GM21786 (cell line): ENCODE measurements around the gene RUSF1.
"Not testable (repeated sequence)": the region's sequence is repeated elsewhere in the genome, so short reads cannot be mapped to it uniquely, and the experiment has no call there.

Experiments used
- ATAC-seq: cut with Tn5 transposase; IDR thresholded peaks from one replicate; pipeline ENCODE4 v1.9.1; 2021; ENCODE audit not compliant: unreplicated experiment

The RUSF1 gene

GRCh38 chr16:31507929-31508705 lies at the start of gene RUSF1:
Gene RUSF1, minus strand, starts transcription at chr16:31508391. Its CDS starts 18 bp downstream, at chr16:31508373.
- ATAC-seq: peak; percentile 83

GRCh38 chr16:31542763-31543162 lies 34.6 kb upstream of the RUSF1 start:
- ATAC-seq: no peak

GRCh38 chr16:31539762-31540161 lies 31.6 kb upstream of the RUSF1 start:
- not testable (repeated sequence) for ATAC-seq

GRCh38 chr16:31538243-31538598 lies 30.0 kb upstream of the RUSF1 start:
- ATAC-seq: not testable (repeated sequence)

GRCh38 chr16:31537362-31538242 lies 29.4 kb upstream of the RUSF1 start:
- ATAC-seq: no peak

- no peak for ATAC-seq
These were observed 28.7 kb upstream of the RUSF1 start for GRCh38 chr16:31536804-31537361.

GRCh38 chr16:31535737-31536136 lies 27.5 kb upstream of the RUSF1 start:
- ATAC-seq: no peak

- ATAC-seq: no peak
These were observed 24.7 kb upstream of the RUSF1 start for GRCh38 chr16:31532896-31533295.

- ATAC-seq: no peak
These were observed 23.9 kb upstream of the RUSF1 start for GRCh38 chr16:31532120-31532519.

- no peak for ATAC-seq
These were observed 22.9 kb upstream of the RUSF1 start for GRCh38 chr16:31531096-31531495.

- ATAC-seq: no peak
These were observed 22.2 kb upstream of the RUSF1 start for GRCh38 chr16:31530405-31530804.

GRCh38 chr16:31529937-31530312 lies 21.7 kb upstream of the RUSF1 start:
- ATAC-seq: no peak

- no peak for ATAC-seq
These were observed 21.1 kb upstream of the RUSF1 start for GRCh38 chr16:31529108-31529936.

GRCh38 chr16:31528523-31529107 lies 20.4 kb upstream of the RUSF1 start:
- ATAC-seq: no peak

- no peak for ATAC-seq
These were observed 19.6 kb upstream of the RUSF1 start, which contains the start of gene AHSP for GRCh38 chr16:31527734-31528274. Gene AHSP, plus strand, starts transcription at chr16:31527900. Its CDS starts 240 bp downstream, at chr16:31528140.

- ATAC-seq: no peak
These were observed 16.9 kb upstream of the RUSF1 start for GRCh38 chr16:31525113-31525512.

GRCh38 chr16:31523768-31524167 lies 15.6 kb upstream of the RUSF1 start:
- not testable (repeated sequence) for ATAC-seq

- ATAC-seq: no peak
These were observed 13.9 kb upstream of the RUSF1 start for GRCh38 chr16:31522071-31522470.

- ATAC-seq: no peak
These were observed 13.2 kb upstream of the RUSF1 start for GRCh38 chr16:31521368-31521767.

GRCh38 chr16:31519759-31520431 lies 11.7 kb upstream of the RUSF1 start:
- no peak for ATAC-seq
